ENCODE results near the gene PRSS36.
"Not testable (repeated sequence)": the region's sequence is repeated elsewhere in the genome, so short reads cannot be mapped to it uniquely, and the experiment has no call there.

The PRSS36 gene

GRCh38 chr16:31149894-31150890 lies at the start of gene PRSS36:
Gene PRSS36, minus strand, starts transcription at chr16:31150066. Its CDS starts 31 bp downstream, at chr16:31150035.
- DNase-seq = no peak

- DNase-seq = no peak
Measured at GRCh38 chr16:31199430-31200041, 49.7 kb upstream of the PRSS36 start.

- no peak for DNase-seq
Measured at GRCh38 chr16:31198207-31198882, 48.5 kb upstream of the PRSS36 start.

GRCh38 chr16:31196324-31197088 lies 46.6 kb upstream of the PRSS36 start:
- no peak for DNase-seq

GRCh38 chr16:31195861-31196260 lies 46.0 kb upstream of the PRSS36 start:
- not testable (repeated sequence) for DNase-seq

- no peak for DNase-seq
Measured at GRCh38 chr16:31194898-31195297, 45.0 kb upstream of the PRSS36 start.

- no peak for DNase-seq
Measured at GRCh38 chr16:31193874-31194273, 44.0 kb upstream of the PRSS36 start.

- no peak for DNase-seq
Measured at GRCh38 chr16:31192856-31193642, 43.2 kb upstream of the PRSS36 start.

GRCh38 chr16:31191697-31192428 lies 42.0 kb upstream of the PRSS36 start:
- no peak for DNase-seq

- no peak for DNase-seq
Measured at GRCh38 chr16:31190818-31191444, 41.1 kb upstream of the PRSS36 start.

- DNase-seq = no peak
Measured at GRCh38 chr16:31190061-31190460, 40.2 kb upstream of the PRSS36 start.

GRCh38 chr16:31189412-31189778 lies 39.5 kb upstream of the PRSS36 start:
- no peak for DNase-seq

GRCh38 chr16:31188450-31189411 lies 38.9 kb upstream of the PRSS36 start:
- no peak for DNase-seq

- no peak for DNase-seq
Measured at GRCh38 chr16:31187808-31188189, 37.9 kb upstream of the PRSS36 start.

GRCh38 chr16:31186930-31187807 lies 37.3 kb upstream of the PRSS36 start:
- no peak for DNase-seq

GRCh38 chr16:31186176-31186575 lies 36.3 kb upstream of the PRSS36 start:
- no peak for DNase-seq

GRCh38 chr16:31185339-31185738 lies 35.5 kb upstream of the PRSS36 start:
- no peak for DNase-seq

- DNase-seq = no peak
Measured at GRCh38 chr16:31184888-31185287, 35.0 kb upstream of the PRSS36 start.

Data from 8988T (cell line).